H4 (cell line): Measurements from ENCODE around the gene UBE2C. TPM values are rescaled to one million over a fixed set of nuclear protein-coding genes. Genes with fewer than 3 reads are reported as not detected.
"Not testable (repeated sequence)": the region's sequence is repeated elsewhere in the genome, so short reads cannot be mapped to it uniquely, and the experiment has no call there.

ENCODE experiments used
- DNase-seq: peaks from one replicate; pipeline ENCODE4 v3.0.0-alpha.2; 2015; ENCODE audit warnings: low spot score
- total RNA-seq: library from RNA; depleted of rRNA; stranded (reverse); fragments of >200 nt; shearing (Covaris generic); gene quantifications from 2 replicates; pipeline ENCODE4 v1.2.3, GENCODE V29; 2014; rRNA removed

Gene UBE2C
- 194 and 288 TPM in 2 replicates for total RNA-seq

DNA sequence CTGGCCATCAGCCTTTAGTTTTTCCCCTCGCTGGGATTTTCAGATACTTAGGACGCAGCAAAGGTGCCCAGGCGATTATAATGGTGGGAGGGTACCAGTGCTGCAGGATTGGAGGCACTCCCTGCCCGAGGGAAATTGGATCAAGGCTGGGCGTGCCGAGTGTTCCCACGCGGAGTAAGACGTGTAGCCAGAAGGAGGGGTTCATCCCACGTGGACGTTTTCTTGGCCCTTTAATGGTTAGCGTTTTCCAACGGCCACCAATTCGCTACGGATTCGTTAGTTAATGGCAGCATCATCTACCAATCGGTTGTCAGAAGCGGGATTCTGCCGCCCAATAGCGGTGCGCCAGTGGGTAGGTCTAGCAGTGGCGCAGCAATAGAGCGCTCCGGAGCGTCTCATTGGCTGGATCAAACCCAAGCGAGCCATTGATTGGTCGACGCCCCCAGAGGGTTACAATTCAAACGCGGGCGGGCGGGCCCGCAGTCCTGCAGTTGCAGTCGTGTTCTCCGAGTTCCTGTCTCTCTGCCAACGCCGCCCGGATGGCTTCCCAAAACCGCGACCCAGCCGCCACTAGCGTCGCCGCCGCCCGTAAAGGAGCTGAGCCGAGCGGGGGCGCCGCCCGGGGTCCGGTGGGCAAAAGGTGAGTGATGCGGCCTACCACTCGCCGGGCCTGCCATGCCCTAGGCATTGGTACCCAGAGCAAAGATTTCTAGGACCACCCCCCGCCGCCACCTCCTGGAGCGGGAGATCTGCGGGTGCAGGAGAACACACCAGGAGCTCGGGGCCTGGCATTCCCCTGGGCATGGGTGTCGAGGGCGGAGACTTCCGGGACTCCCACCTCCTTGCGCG, at the start of gene UBE2C:
Gene UBE2C, plus strand, starts transcription at position 488 of the 849 bp plus-strand sequence. Its CDS starts 52 bp downstream, at position 540.
- peak; percentile 99 for DNase-seq

DNA sequence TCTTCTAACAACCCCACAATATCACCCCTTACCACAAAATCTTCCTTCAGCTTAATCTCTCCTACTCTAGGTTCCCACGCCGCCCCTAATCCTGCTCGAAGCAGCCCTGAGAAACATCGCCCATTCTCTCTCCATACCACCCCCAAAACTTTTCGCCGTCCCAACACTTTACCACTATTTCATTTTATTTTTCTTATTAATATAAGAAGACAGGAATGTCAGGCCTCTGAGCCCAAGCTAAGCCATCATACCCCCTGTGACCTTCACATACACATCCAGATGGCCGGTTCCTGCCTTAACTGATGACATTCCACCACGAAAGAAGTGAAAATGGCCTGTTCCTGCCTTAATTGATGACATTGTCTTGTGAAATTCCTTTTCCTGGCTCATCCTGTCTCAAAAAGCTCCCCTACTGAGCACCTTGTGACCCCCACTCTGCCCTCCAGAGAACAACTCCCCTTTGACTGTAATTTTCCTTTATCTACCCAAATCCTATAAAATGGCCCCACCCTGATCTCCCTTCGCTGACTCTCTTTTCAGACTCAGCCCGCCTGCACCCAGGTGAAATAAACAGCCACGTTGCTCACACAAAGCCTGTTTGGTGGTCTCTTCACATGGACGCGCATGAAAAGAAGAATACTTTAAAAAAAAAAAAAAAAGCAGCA, 47.7 kb upstream of the UBE2C start:
- DNase-seq = not testable (repeated sequence)

DNA sequence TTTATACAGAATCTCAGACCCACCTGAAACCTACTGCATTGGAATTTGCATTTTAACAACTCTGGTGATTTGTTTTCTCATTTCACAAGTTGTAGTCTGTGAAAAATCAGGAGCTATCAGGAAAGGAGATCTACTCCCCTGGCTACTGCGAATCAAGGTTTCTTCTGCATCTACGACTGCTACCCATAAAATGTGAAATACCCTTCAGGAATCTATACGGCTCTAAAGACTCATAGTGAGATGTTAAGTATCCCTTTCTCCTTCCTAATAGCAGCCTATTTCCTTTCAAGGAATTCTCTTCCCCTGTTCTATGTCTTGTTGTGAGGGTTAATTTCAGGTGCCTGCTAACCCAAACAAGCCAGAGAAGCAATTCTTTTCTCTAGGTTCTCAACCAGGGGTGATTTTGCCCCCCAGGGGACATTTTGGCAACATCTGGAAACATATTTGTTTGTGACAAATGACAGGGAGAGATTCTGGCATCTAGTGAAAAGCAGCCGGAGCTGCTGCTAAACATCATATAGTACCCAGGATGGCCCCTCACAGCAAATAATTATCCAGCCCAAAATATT, 47.1 kb upstream of the UBE2C start:
- DNase-seq = no peak

DNA sequence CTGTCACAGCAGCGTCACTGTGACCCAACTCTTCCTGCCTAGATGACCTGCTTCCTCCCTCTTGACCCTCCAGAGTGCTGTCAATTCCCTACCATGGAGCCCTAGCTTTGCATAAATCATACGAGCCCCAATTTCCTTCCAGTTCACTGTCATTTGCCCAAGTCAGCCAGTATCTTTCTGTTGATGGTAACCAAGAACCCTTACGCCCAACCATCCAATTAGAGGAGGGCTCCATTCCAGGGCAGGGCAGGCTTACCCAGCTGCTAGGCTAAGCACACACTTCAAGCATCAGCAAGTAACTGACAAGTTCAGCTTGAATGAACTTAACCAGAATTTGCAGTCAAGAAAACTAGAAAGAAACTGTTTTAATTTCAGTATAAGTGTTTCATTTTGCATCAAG, 46.5 kb upstream of the UBE2C start:
- no peak for DNase-seq

DNA sequence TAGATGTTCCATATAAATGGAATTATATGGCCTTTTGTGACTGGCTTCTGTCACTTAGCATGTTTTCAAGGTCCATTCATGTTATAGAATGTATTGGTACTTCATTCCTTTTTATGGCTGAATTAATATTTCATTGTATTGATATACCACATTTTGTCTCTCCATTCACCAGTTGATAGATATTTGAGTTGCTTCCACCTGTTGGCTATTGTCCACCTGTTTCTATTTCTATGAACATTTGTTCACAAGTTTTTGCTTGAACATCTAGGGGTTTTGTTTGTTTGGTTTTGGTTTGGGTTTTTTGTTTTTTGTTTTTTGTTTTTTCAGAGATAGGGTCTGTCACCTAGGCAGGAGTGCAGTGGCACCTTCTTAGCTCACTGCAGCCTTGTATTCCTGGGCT, 44.0 kb upstream of the UBE2C start:
- DNase-seq = no peak

DNA sequence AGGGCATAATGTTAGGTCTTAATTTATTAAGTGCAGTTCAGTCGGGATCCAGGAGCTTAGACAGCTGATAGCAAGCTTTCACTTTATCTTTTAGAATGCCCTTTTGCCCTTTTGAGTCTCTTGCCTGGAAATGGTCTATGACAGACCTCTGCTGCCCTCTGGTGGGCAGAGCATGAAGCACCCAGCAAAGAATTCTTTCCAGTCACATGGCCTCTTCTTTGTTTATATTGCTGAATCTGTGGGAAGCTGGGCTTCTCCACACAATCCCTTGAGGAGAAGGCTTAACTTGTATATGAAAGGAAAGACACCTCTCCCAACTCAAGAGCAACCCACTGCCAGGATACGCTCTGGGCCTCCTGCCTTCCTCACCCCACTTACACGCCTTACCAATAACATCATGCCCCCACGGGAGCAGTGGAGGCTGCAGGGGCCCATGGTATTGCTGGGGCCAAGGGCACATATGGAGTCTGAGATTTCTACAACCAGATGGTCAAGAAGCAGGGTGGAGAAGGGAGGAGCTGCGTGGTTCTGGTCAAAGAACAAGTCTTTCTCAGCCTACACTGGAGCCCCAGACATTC, 41.2 kb upstream of the UBE2C start:
- DNase-seq = peak; percentile 81

DNA sequence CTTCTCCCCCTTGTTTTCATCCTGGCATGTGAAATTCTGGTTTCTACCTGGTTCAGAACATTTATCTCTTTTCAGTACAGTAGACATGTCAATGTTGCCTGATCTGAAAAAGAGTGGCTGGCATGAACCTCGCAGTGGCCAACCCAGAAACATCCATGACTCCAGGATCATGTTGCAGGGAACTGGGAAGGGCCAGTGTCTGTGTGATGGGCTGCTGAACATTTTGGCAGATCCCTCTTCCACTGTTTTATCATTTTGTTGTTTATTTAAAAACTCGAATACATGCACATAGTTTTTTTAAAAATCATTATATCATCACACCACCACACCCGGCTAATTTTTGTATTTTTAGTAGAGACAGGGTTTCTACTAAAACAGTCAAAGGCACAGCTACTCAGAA, 39.8 kb upstream of the UBE2C start:
- DNase-seq = no peak

DNA sequence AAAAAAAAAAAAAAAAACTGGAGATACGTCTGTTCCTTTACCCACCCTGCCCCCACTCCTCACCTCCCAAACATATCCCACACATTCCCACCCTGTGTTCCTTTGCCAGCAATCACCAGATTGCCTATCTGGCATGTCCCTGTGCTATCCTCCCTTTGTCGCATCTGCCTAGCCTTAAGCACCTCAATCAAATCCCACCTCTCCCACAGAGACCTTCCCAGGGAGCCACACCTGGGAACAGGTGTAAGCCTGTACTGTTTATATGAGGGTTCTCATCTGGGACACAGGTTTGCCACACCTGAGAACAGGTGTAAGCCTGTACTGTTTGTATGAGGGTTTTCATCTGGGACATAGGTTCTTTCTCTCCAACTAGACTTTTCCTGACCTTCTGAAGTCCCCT, 37.5 kb upstream of the UBE2C start:
- no peak for DNase-seq

DNA sequence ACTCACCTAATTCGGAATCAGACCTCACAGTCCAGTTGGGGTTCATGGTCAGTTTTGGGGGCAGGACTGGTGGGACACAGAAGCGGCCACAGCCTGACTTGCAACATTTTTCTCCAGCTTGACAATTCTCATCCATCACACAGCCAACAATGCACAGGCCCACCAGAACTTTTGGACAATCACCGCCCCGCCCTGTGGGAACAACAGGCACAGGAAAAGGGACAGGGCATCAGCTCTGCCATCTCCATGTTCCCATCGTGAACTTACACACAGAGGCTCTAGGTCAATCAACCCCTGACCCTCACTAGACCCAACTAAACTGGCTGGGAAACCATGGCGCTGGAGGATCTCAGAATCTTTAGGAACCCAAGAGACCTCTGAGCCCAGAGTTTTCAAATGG, 37.0 kb upstream of the UBE2C start:
- no peak for DNase-seq

DNA sequence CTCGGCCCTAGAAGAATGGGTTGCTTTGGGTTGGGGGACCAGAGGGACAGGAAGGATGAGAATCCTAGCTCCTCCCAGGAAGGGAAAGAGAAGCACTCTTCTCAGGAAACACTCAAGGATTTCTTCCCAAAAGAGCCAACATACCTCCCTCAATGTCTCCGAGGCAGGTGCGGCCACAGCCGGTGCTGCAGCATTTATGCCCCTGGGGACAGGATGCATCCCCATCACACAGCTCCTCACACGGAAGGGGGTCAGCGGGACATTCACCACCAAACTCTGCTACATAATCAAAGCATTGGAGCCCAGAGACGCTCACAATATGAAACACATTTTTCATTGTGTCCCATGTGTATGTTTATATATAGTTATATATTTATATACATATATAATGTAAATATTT, 35.5 kb upstream of the UBE2C start:
- no peak for DNase-seq

DNA sequence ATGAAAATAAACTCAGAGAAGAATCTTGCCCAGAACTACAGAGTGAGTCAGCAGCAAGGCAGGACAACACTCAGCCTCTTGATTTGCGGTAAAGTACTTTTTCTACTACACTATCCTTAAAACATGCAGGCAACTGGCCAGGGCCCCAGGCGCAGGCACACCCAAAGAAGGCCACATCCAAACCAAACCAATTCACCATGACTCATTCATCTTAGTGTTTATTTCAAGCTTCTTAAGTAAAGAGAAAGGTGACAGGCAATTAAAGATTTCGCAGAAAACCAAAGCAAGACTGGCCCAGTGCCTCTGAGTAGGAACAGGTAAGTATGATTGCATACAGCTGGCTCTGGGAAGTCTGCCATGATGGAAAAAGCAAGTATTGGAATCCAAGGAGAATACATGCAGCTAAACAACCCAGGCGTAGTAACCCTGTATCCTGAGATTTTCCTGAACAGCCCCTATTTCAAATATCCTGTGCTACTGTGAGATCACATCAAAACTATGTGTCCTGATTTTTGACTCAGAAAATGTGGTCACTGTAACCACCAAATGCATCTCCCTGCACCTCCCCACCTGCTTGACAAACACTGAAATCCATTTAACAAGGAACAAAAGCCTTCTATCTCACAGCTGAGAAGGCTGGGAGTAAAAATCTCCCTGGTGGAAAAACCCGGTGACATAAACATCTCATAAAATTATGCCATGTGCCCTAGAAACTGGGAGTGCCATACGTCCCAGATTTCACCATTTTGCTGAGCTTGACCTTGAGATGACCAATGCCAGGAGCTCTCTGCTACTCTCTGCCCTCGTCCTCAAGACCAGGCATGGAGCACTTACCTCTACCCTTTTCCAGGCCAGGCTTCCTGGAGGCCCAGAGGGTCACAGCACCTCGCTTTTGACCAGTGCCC, 33.2 kb upstream of the UBE2C start:
- peak; percentile 99 for DNase-seq

DNA sequence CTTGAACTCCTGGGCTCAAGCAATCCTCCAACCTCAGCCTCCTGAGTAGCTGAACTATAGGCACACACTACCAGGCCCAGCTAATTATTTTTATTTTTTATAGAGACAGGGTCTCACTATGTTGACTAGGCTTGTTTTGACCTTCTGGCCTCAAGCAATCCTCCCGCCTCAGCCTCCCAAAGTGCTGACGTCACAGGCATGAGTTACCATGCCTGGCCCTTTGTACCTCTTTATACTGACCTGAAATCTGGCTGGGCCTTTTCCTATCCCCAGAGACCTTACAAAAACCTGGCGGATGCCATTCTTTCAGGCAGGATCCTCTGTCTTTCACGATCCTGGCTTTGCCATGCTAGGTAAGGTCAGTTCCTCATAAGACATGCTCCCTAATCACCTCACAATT, 32.3 kb upstream of the UBE2C start:
- no peak for DNase-seq

DNA sequence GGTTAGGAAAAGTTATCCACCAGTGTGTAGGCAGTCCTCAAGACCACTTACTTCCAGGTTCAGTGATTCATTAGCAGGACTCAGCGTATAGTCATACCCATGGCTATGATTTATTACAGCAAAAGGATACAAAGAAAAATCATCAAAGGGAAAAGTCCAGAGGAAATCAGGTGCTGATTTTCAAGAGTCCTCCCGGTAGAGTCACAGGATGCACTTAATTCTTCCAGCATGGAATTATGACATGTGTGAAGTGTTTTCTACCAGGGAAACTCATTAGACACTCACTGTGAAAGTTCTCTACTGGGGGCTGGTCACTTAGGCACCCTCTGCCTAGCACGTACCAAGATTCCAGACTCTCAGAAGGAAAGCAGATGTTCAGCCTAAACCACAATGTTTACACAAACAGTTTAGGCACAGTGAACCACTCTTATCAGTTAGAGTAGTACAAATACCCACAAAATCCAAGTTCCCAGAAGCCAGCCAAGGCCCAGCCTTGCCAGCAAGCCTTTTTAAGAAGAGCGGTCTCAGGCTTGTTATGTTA, 31.0 kb upstream of the UBE2C start:
- peak; percentile 89 for DNase-seq

DNA sequence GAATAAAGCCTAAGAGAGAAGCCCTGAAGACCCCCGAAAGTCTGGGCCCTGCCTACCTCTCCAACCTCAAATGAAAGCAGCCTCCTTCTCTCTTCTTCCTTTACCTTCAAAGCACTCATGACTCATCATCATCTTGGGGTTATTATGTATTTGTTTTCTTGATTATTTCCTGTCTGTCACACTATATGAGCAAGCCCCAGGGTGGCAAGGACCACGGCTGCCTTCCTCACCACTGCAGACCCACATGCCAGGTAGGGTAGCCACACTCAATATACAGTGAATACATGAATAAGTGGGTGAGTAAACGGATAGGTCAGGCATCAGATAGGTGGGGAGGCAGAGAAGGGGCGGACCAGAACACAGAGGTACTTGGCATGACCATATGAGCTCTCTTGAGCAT, 29.6 kb upstream of the UBE2C start:
- DNase-seq = peak; percentile 40

DNA sequence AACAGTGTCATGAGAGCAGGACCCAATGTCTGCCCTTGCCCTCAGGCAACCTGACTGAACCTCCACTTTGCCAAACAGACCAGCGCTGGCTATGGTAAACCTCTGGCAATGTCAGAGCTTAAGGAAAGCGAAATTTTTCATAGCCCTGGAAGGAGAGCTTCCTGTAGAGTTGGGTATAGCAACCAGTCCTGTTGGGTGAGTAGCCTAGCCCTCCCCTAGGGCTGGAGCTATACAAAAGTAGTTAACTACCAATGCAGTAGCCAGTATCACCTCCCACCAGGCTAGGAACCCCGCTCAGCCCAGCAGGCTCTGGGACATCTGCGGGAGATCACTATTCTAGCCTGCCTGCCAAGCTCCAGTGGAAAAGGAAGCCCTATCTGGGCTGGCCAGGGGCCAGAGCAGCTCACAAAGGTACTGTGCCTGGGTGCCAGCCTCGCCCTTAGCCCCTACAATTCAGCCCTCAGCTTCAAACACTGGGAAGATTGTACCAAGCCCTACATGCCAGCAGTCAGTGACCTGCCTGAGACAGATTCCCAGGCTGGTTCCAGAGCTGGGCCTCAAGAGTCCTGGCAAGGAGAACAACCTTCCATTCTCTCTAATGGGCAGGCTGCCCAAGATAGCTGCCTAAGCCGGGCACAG, 28.7 kb upstream of the UBE2C start:
- peak; percentile 18 for DNase-seq

DNA sequence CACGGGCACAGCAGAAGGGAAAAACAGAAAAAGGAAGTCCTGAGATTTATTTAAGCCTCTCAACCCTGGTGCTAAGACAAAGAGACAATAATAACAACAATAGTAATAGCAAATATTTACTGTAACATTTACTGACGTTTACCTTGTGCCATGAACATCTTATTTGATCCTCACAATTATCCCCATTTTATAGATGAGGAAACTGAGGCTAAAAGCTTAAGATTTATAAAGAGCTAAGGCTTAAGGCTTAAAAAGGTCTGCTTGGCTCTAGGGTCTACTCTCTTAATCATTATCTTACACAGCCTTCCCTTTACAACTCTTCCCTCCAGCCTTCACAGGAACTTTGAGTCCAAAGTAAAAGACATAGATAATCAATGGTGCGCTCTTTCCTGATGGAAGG, 24.1 kb upstream of the UBE2C start:
- DNase-seq = no peak

DNA sequence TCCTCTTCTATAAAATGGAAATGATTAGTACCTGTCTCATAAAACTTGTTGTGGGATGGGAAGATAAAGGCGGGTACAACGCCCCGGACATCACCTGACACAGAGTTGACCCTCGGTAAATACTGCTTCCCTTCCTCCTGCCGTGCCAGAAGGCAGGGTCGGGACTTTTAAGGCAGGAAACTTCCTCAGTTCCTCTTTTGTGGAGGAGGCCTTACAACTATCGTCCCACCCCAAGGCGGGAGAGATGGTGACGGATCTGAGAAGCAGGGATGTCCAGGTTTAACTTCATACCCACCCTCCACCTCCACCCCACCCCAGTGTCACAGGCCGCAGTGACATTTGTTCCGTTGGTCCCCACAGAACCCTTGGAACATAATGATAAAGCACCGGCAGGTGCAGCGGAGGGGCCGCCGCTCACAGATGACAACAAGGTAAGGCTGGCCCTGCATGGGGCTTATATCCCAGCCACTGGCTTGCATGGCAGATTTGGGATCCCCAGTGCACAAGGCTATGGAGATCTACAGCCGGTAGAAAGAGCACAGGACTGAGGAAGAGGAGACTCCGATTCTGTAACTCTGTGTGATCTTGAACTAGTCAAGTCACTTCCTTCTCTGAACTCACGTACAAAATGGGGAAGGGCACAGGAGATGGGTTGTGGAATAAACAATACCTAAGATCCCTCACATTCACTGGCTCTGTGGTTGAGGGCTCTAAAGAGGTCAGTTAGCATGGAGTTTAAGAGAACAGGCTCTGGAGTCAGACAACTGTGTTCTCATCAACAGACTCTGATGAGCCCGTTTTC, 19.9 kb upstream of the UBE2C start:
- DNase-seq = no peak

DNA sequence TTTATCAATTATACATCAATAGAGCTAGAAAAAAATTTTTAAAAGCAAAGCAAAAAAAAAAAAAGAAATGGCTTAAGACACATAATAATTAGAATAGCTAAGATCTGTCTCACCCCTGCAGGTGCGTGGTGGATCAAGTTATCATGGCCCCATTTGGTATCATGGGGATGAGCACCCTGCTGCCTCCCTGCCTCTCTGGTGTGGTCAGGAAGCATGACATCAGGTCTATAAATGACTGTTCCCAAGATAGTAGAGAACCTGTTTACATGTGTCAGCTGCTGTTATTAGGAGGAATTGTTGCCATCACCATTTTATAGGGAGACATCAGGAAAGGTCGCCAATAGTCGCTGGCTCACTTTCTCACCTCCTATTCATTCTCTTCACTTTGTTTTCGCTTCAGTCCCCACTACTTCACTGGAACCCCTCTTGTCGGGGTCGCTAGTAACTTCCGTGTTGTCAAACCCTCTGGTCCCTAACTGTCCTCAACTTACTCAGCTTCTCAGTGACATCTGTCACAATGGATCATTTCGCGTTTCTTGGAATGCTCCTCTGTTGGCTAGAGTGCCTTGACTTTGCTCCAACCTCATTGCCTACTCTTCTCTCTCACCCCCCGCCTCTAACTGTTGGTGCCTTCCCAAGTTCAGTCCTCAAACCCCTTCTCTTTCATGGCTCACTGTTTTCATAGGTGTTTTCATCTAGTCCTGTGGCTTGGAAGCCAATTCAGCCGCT, 15.9 kb upstream of the UBE2C start:
- no peak for DNase-seq

DNA sequence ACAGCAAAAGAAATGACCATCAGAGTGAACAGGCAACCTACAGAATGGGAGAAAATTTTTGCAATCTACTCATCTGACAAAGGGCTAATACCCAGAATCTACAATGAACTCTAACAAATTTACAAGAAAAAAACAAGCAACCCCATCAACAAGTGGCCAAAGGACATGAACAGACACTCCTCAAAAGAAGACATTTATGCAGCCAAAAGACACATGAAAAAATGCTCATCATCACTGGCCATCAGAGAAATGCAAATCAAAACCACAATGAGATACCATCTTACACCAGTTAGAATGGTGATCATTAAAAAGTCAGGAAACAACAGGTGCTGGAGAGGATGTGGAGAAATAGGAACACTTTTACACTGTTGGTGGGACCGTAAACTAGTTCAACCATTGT, 14.9 kb upstream of the UBE2C start:
- DNase-seq = not testable (repeated sequence)
